ENCODE data around the gene ATP5F1D. TPM values are rescaled to one million over a fixed set of nuclear protein-coding genes. Genes with fewer than 3 reads are reported as not detected.
A peak's percentile ranks its signal among the peaks of the same experiment; 100 is the strongest.

Gene ATP5F1D
- total and polyA plus RNA-seq, 2 of the 13 experiments (the other 11 are each of a cell fraction or from before 2014, with no cell fraction given), result 39.4 to 78.7 TPM

- TF ChIP-seq ZNF768 (CRISPR knock-in tag; IDR thresholded peaks at IDR 0.05) (peak; percentile 54; the same call in 1 of the 2 replicates), ZNF160 (CRISPR knock-in tag; IDR thresholded peaks at IDR 0.05) (0 out of 2 replicates have a peak, but pooled peaks have one; percentile 28), ZBED4 (CRISPR knock-in tag; IDR thresholded peaks at IDR 0.05; ENCODE audit: borderline replicate concordance) (no peak), ATF7-NPFF (CRISPR knock-in tag; IDR thresholded peaks at IDR 0.05; ENCODE audit: low read depth) (no peak), ISX (CRISPR knock-in tag; conservative IDR thresholded peaks at IDR 0.05) (no peak), IRF9 (CRISPR knock-in tag; IDR thresholded peaks at IDR 0.05; ENCODE audit: borderline replicate concordance) (0 out of 2 replicates have a peak, but pooled peaks have one; percentile 44), ZNF234 (CRISPR knock-in tag; conservative IDR thresholded peaks at IDR 0.05) (no peak), EZH2 (conservative IDR thresholded peaks at IDR 0.05; ENCODE audit: low read depth, low read length) (no peak), ESRRA (CRISPR knock-in tag; IDR thresholded peaks at IDR 0.05; ENCODE audit: low read depth) (no peak), ZNF317 (CRISPR knock-in tag; IDR thresholded peaks at IDR 0.05) (no peak), RBFOX2 (IDR thresholded peaks at IDR 0.05; ENCODE audit: low read depth, low read length) (peak; percentile 95), POGZ (CRISPR knock-in tag; IDR thresholded peaks at IDR 0.05) (no peak), ZNF253 (CRISPR knock-in tag; IDR thresholded peaks at IDR 0.05; ENCODE audit: borderline replicate concordance) (0 out of 2 replicates have a peak, but pooled peaks have one; percentile 8), ZFP82 (CRISPR knock-in tag; IDR thresholded peaks at IDR 0.05; ENCODE audit: borderline replicate concordance) (no peak), ZKSCAN1 (IDR thresholded peaks at IDR 0.05; ENCODE audit: low read length) (no peak), NRL (CRISPR knock-in tag; IDR thresholded peaks at IDR 0.05; ENCODE audit: borderline replicate concordance) (0 out of 2 replicates have a peak, but pooled peaks have one; percentile 11), GATAD1 (CRISPR knock-in tag; IDR thresholded peaks at IDR 0.05) (no peak), ZBTB26 (CRISPR knock-in tag; IDR thresholded peaks at IDR 0.05; ENCODE audit: borderline replicate concordance) (no peak), AGO2 (optimal IDR thresholded peaks at IDR 0.05; ENCODE audit: low read depth, low read length) (peak; percentile 96), AKAP8 (CRISPR knock-in tag; IDR thresholded peaks at IDR 0.05) (peak; percentile 50), DZIP1 (CRISPR knock-in tag; IDR thresholded peaks at IDR 0.05) (0 out of 2 replicates have a peak, but pooled peaks have one; percentile 70)
These were observed 12.6 kb downstream of the ATP5F1D start (continued) for GRCh38 chr19:1254081-1254527.

Data from HepG2 (cell line).